Renal pelvis (tissue), 4 donors: Measurements from ENCODE around the gene QRSL1. TPM values are rescaled to one million over a fixed set of nuclear protein-coding genes. Genes with fewer than 3 reads are reported as not detected.
"Not testable (repeated sequence)": the region's sequence is repeated elsewhere in the genome, so short reads cannot be mapped to it uniquely, and the experiment has no call there.

ENCODE experiments used
- DNase-seq: peaks from one replicate; pipeline ENCODE4 v3.0.0-alpha.2; 2013
- polyA plus RNA-seq, 3 donors: library from polyadenylated mRNA; unstranded; fragments of 120-200 nt; gene quantifications; one replicate each; pipeline ENCODE4 v1.2.1, GENCODE V29; 2013; ENCODE audit not compliant: insufficient read length in 3 of 3

The QRSL1 gene
- polyA plus RNA-seq, 3 donors, result 13.9 to 24.2 (median 18.1) TPM

- DNase-seq, result no peak
These were observed 37.1 kb downstream of the QRSL1 start for GRCh38 chr6:106666282-106667021.

GRCh38 chr6:106667022-106667402, 37.6 kb downstream of the QRSL1 start:
- no peak for DNase-seq

GRCh38 chr6:106670236-106670635, 40.9 kb downstream of the QRSL1 start:
- DNase-seq, result no peak

GRCh38 chr6:106671651-106672050, 42.3 kb downstream of the QRSL1 start:
- no peak for DNase-seq

- DNase-seq, result no peak
These were observed 45.3 kb downstream of the QRSL1 start for GRCh38 chr6:106674541-106675229.

- no peak for DNase-seq
These were observed 47.9 kb downstream of the QRSL1 start for GRCh38 chr6:106677282-106677681.

- DNase-seq, result no peak
These were observed 54.6 kb downstream of the QRSL1 start for GRCh38 chr6:106684011-106684410.

- DNase-seq, result no peak
These were observed 56.5 kb downstream of the QRSL1 start for GRCh38 chr6:106685833-106686232.

GRCh38 chr6:106688177-106688951, 59.0 kb downstream of the QRSL1 start:
- DNase-seq, result no peak

GRCh38 chr6:106692112-106692818, 62.9 kb downstream of the QRSL1 start:
- peak; percentile 30 for DNase-seq

GRCh38 chr6:106692819-106693208, 63.4 kb downstream of the QRSL1 start:
- DNase-seq, result no peak

- no peak for DNase-seq
These were observed 64.0 kb downstream of the QRSL1 start for GRCh38 chr6:106693418-106693817.

- DNase-seq, result no peak
These were observed 65.0 kb downstream of the QRSL1 start for GRCh38 chr6:106694343-106694742.

GRCh38 chr6:106700581-106700980, 71.2 kb downstream of the QRSL1 start:
- DNase-seq, result no peak

GRCh38 chr6:106701201-106701600, 71.8 kb downstream of the QRSL1 start:
- DNase-seq, result not testable (repeated sequence)

- no peak for DNase-seq
These were observed 72.7 kb downstream of the QRSL1 start for GRCh38 chr6:106702046-106702445.

GRCh38 chr6:106702451-106703110, 73.2 kb downstream of the QRSL1 start:
- DNase-seq, result peak; percentile 42

GRCh38 chr6:106704327-106704726, 74.9 kb downstream of the QRSL1 start:
- DNase-seq, result no peak

GRCh38 chr6:106705156-106705555, 75.8 kb downstream of the QRSL1 start:
- no peak for DNase-seq

GRCh38 chr6:106710580-106710979, 81.2 kb downstream of the QRSL1 start:
- no peak for DNase-seq

GRCh38 chr6:106714281-106714680, 84.9 kb downstream of the QRSL1 start:
- DNase-seq, result no peak

- no peak for DNase-seq
These were observed 86.5 kb downstream of the QRSL1 start for GRCh38 chr6:106715922-106716321.
